Adrenal gland (tissue), 12 donors: ENCODE measurements around the gene CRTC1. TPM values are rescaled to one million over a fixed set of nuclear protein-coding genes. Genes with fewer than 3 reads are reported as not detected.

Experiments used
- DNase-seq, 7 donors: peaks; one replicate each; pipeline ENCODE4 v3.0.0-alpha.2; 2019 to 2020
- H3K27ac ChIP-seq, 5 donors: fragments of 200-600 bp; sonication (generic) in 4 of 5; 1 replicate in 3 of 5; 2 replicates in 2 of 5; pipeline versions ENCODE4 v1.5.1 to v1.8.0; 2016 to 2020; ENCODE audit warnings: mild to moderate bottlenecking in 1 of 5
- H3K27me3 ChIP-seq: fragments of 200-600 bp; 2 replicates; pipeline ENCODE4 v1.8.0; 2021
- H3K36me3 ChIP-seq, 2 donors: fragments of 200-600 bp; replicated peaks in 1 of 2; 1 replicate in 1 of 2; 2 replicates in 1 of 2; pipeline versions ENCODE4 v1.5.1 to v1.8.0; 2018 to 2022
- H3K4me1 ChIP-seq, 2 donors: fragments of 200-600 bp; replicated peaks in 1 of 2; 1 replicate in 1 of 2; 2 replicates in 1 of 2; pipeline versions ENCODE4 v1.5.1 to v1.8.0; 2018 to 2021
- H3K4me3 ChIP-seq, 4 donors: fragments of 200-600 bp; sonication (generic) in 3 of 4; one replicate each; pipeline ENCODE4 v1.5.1; 2016 to 2018
- H3K9me3 ChIP-seq, 3 donors: fragments of 200-600 bp; sonication (generic) in 1 of 3; replicated peaks in 1 of 3; 1 replicate in 2 of 3; 2 replicates in 1 of 3; pipeline versions ENCODE4 v1.5.1 to v1.8.0; 2016 to 2021
- POLR2A ChIP-seq, 2 donors: fragments of 450-650 bp; IDR thresholded peaks; one replicate each; pipeline ENCODE4 v1.6.1; 2017; ENCODE audit warnings: antibody characterized with exemption in 2 of 2, mild to moderate bottlenecking in 2 of 2, moderate library complexity in 1 of 2
- WGBS, 4 donors: extraction: QIAGEN DNeasy Blood & Tissue Kit in 2 of 4; methylation state at CpG; one replicate each; pipeline versions ENCODE4 v1.1.5 to v1.1.7; 2013 to 2017; 5-methylcytosine and 5-hydroxymethylcytosine counted together
- intact Hi-C, 2 donors: fragments of 100-400 bp; cut with DNase I; formaldehyde crosslinking; loops; one replicate each; pipeline versions ENCODE4 v1.14.1 to v1.15.0; 2022 to 2023
- polyA plus RNA-seq, 3 donors: library from polyadenylated mRNA; stranded (reverse); fragments of 200-250 nt in 2 of 3; fragments of 350-450 nt in 1 of 3; fragmentation: Illumina TruSeq in 1 of 3; extraction: RNeasy Lipid Tissue Mini Kit (QIAGEN cat#74804) in 1 of 3; gene quantifications; one replicate each; pipeline ENCODE4 v1.2.3, GENCODE V29; 2013 to 2014
- total RNA-seq, 9 donors: library from RNA; depleted of rRNA in 4 of 9; stranded (reverse); fragments of >200 nt in 4 of 9; fragments of 120-200 nt in 1 of 9; fragmentation: NEBNext Ultra II Directional in 1 of 9; extraction: Animal tissue kit (Norgen Biotek cat#: 25700) in 1 of 9; gene quantifications; one replicate each; pipeline versions ENCODE4 v1.1.0 to v1.2.4, GENCODE V29; 2013 to 2023
- TF ChIP-seq, protein P1 (sequence below), 6 experiments: fragments of 450-650 bp in 4 of 6; fragments of 200-600 bp in 2 of 6; sonication (generic) in 1 of 6; IDR thresholded peaks; 1 replicate in 5 of 6; 2 replicates in 1 of 6; pipeline versions ENCODE4 v1.5.1 to v1.8.0; 2016 to 2021; ENCODE audit warnings: antibody characterized with exemption in 6 of 6, mild to moderate bottlenecking in 2 of 6, moderate library complexity in 1 of 6
- donor health status: healthy with polysubstance abuse.
- donor health status: Bipolar disorder and iron deficiency.
- donor health status: DM: yes; HTN: yes; CAD: no.
- donor health status: DM: no; HTN: no; CAD: no.
- donor health status: DM: no; HTN: no; CAD: no.
- donor health status: DM: yes; HTN: yes; CAD: no.

Gene CRTC1
- total and polyA plus RNA-seq, 12 donors = 3.1 to 38.1 (median 10.3) TPM

DNA sequence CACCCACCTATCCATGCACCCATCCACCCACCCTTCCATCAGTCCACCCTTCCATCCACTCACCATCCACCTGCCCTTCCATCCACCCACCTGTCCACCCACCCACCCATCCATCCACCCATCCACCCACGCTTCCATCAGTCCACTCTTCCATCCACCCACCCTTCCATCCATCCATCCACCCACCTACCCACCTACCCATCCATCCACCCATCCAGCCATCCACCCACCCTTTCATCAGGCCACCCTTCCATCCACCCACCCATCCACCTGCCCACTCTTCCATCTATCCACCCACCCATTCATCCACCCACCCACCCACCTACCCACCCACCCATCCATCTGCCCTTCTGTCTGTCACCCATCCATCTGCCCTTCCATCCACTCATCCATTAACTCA is 29.6 kb upstream of the CRTC1 start:
- Histone ChIP-seq H3K36me3 (no peaks in the 10 kb centered on the region), H3K27me3 (no peaks in the 10 kb centered on the region), H3K27ac (no peak overlapping the region), H3K9me3 (no peaks in the 10 kb centered on the region), H3K4me3 (no peak overlapping the region), H3K4me1 (peaks cover 0 to 41% of the 10 kb centered on the region in 2 donors)
- no peak for TF ChIP-seq POLR2A (IDR thresholded peaks at IDR 0.05)
- TF ChIP-seq, protein P1, sequence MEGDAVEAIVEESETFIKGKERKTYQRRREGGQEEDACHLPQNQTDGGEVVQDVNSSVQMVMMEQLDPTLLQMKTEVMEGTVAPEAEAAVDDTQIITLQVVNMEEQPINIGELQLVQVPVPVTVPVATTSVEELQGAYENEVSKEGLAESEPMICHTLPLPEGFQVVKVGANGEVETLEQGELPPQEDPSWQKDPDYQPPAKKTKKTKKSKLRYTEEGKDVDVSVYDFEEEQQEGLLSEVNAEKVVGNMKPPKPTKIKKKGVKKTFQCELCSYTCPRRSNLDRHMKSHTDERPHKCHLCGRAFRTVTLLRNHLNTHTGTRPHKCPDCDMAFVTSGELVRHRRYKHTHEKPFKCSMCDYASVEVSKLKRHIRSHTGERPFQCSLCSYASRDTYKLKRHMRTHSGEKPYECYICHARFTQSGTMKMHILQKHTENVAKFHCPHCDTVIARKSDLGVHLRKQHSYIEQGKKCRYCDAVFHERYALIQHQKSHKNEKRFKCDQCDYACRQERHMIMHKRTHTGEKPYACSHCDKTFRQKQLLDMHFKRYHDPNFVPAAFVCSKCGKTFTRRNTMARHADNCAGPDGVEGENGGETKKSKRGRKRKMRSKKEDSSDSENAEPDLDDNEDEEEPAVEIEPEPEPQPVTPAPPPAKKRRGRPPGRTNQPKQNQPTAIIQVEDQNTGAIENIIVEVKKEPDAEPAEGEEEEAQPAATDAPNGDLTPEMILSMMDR (IDR thresholded peaks at IDR 0.05) = no peak
- 100% methylated on average over 1 of the region's 1 CpG for WGBS, 4 donors
- no peak for DNase-seq
- intact Hi-C loops = no loop called here

DNA sequence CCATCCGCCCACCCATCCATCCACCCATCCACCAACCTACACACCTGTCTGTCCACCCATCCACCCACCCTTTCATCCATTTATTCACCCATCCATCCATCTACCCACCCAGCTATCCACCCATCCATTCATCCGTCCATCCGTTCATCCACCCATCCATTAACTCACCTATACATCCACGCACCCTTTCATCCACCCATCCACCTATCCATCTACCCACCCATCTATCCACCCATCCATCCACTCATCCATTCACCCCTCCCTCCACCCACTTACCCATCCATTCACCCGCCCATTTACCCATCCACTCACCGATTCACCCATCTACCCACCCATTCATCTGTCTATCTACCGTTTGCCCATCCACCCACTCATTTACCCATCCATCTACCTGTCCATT is 29.0 kb upstream of the CRTC1 start:
- Histone ChIP-seq H3K27me3 (no peaks in the 10 kb centered on the region), H3K9me3 (no peaks in the 10 kb centered on the region), H3K27ac (no peak overlapping the region), H3K36me3 (no peaks in the 10 kb centered on the region), H3K4me1 (peaks cover 0 to 41% of the 10 kb centered on the region in 2 donors), H3K4me3 (no peak overlapping the region)
- 95 to 98% (median 97%) methylated on average over 7 of the region's 7 CpGs for WGBS, 4 donors
- TF ChIP-seq, protein P1 (IDR thresholded peaks at IDR 0.05) = no peak
- TF ChIP-seq POLR2A (IDR thresholded peaks at IDR 0.05) = no peak
- DNase-seq = no peak
- intact Hi-C loops = no loop called here

DNA sequence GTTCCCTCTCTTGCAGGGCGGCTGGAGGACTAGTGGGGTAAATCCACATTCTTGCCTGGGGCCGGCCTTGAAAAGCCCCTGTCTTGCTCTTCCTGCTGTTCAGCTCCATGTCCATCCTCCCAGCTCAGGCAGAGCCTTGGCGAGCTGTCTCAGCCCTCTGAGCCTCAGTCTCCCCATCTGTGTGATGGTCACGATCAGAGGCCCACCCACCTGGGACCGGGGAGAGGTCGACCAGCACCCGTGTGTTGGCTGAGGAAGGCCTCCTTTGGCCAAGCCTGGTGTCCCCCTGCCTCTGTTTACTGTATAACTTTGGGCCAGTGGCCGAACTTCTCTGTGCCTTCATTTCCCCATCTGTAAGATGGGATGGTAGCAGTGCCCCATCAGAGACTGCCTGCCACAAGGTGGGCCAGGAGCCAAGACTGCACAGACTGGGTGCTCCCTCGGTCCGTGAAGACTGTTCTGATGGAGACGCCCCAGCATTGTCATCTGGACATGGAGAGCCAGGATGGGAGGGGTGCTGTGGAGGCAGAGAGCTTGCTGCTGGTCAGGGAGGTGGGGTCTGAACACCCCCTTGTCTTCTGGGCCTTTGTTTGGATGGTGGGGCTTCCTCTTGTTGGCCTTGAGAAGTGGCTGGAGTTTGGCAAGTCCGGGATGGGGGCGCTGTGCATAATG is 28.2 kb upstream of the CRTC1 start:
- 89 to 98% (median 96%) methylated on average over 7 to 13 of the region's 13 CpGs for WGBS, 4 donors
- intact Hi-C loops = no loop called here
- Histone ChIP-seq H3K27me3 (no peaks in the 10 kb centered on the region), H3K36me3 (no peaks in the 10 kb centered on the region), H3K4me1 (peaks cover 4 to 49% of the 10 kb centered on the region in 2 donors), H3K9me3 (no peaks in the 10 kb centered on the region), H3K4me3 (no peak overlapping the region), H3K27ac (peak overlapping the region in 1 of 5 donors; percentile 99)
- DNase-seq = no peak
- TF ChIP-seq, protein P1 (IDR thresholded peaks at IDR 0.05) = no peak
- TF ChIP-seq POLR2A (IDR thresholded peaks at IDR 0.05) = no peak

DNA sequence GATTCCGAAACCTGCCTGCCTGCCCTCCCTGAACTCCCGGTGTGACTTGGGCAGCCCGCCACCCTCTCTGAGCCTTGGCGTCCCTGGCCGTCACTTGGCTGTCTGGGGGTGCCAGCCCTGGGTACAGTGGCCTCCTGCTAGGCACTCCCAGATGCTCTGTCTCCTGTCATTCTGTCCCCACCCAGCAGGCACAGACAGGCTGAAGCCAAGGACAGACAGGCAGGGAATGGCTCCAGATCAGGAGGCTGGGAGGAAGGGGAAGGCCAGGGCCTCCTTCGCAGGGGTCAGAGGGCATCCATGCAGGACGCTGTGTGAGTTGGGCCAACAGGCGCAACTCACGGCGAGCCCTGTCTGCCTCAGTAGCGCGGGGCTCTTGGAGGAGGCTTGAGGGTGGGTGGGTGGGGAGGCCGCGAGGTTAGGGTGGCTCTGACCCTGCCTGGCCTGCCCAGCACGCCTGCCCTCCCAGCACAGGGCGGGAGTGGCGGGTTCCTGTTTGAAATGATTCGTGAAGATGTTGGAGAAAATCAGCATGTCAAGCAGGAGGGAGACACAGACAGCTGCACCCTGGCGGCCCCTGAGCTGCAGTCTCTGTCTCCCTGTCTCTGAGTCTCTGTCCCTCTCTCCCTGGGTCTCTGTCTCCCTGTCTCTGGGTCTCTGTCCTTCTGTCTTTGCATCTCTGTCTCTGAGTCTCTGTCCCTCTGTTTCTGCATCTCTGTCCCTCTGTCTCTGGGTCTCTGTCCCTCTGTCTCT is 27.0 kb upstream of the CRTC1 start:
- H3K27me3 ChIP-seq = no peaks in the 10 kb centered on the region
- TF ChIP-seq, protein P1 (IDR thresholded peaks at IDR 0.05) = no peak
- TF ChIP-seq POLR2A (IDR thresholded peaks at IDR 0.05) = no peak
- DNase-seq = peak in 6 of 7 donors; percentile 51 to 74 (median 66)
- H3K9me3 ChIP-seq = no peaks in the 10 kb centered on the region
- H3K36me3 ChIP-seq = no peaks in the 10 kb centered on the region
- no peak overlapping the region for H3K4me3 ChIP-seq
- peak overlapping the region in 2 of 5 donors; percentile 30 to 99 for H3K27ac ChIP-seq
- H3K4me1 ChIP-seq = peaks cover 4 to 50% of the 10 kb centered on the region in 2 donors
- intact Hi-C loops = no loop called here
- WGBS, 4 donors = 41 to 71% (median 48%) methylated on average over 6 to 19 of the region's 19 CpGs
